ENCODE measurements around the gene BEAN1.

DNA sequence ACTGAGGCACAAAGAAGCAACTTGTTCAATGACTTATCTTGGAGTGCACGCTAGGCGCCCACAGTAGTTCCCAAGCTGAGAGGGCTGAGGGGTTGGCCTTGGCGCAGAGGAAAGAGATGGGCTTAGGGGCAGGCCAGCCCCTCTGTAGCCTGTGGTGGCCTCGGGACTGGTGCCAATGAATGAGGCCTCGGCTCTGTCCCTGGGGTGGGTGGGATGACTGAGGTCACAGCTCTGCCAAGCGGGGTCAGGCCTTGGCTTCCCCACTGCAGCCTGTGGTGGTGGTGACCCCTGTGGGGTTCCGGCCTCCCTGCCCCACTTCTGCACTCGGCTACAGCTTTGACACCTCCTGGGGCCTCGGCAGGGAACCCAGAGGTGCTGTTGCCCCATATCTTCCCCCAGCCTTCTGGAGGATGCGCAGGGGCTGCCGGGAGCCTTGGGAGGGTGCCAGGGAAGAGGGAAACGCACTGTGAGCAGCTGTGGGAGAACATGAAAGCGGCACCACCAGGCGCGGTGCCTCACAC is 46.0 kb downstream of the BEAN1 start:
- TF ChIP-seq, protein P1, sequence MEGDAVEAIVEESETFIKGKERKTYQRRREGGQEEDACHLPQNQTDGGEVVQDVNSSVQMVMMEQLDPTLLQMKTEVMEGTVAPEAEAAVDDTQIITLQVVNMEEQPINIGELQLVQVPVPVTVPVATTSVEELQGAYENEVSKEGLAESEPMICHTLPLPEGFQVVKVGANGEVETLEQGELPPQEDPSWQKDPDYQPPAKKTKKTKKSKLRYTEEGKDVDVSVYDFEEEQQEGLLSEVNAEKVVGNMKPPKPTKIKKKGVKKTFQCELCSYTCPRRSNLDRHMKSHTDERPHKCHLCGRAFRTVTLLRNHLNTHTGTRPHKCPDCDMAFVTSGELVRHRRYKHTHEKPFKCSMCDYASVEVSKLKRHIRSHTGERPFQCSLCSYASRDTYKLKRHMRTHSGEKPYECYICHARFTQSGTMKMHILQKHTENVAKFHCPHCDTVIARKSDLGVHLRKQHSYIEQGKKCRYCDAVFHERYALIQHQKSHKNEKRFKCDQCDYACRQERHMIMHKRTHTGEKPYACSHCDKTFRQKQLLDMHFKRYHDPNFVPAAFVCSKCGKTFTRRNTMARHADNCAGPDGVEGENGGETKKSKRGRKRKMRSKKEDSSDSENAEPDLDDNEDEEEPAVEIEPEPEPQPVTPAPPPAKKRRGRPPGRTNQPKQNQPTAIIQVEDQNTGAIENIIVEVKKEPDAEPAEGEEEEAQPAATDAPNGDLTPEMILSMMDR (IDR thresholded peaks at IDR 0.05), result no peak
- TF ChIP-seq POLR2A (IDR thresholded peaks at IDR 0.05), result no peak

Measured in suprapubic skin (tissue), 3 donors.